ENCODE data around the gene XYLT2.

XYLT2 gene

DNA sequence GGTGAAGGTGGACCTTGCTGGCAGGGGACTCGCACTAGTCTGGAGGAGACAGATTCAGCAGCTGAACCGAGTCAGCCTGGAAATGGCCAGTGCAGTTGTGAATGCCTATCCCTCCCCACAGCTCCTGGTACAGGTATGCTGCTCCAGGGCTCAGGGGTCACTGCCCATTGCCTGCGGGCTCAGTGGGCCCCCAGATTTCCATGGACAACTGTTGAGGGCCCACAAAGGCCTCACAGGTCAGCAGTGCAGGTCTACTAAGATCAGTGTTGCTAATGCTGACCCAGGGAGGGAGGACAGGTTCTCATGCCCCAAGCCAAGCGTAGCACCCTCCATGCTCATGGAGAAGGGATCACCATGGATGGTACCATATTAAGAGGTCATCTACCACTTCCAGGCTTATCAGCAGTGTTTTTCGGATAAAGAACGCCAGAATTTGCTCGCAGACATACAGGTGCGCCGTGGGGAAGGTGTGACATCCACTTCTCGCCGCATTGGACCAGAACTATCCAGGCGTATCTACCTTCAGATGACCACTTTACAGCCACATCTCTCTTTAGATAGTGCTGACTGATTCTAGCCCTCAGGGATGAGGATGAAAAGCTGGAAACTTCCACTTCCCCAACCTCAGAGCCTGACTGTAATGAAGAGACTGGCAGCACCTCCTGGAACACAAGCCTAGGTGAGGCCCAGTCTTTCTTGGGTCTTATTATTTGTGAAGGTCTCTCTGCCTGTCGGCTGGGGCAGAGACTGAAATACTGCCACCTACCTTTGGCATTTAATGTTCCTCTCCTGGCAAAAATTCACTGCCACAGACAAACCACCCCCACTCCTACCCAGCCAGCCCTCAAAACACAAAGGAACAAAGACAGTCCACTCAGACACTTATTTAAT, 34.7 kb downstream of the XYLT2 start:
- peaks cover 93% of the 10 kb centered on the region for H3K36me3 ChIP-seq (ENCODE audit: insufficient read depth, low read length)

DNA sequence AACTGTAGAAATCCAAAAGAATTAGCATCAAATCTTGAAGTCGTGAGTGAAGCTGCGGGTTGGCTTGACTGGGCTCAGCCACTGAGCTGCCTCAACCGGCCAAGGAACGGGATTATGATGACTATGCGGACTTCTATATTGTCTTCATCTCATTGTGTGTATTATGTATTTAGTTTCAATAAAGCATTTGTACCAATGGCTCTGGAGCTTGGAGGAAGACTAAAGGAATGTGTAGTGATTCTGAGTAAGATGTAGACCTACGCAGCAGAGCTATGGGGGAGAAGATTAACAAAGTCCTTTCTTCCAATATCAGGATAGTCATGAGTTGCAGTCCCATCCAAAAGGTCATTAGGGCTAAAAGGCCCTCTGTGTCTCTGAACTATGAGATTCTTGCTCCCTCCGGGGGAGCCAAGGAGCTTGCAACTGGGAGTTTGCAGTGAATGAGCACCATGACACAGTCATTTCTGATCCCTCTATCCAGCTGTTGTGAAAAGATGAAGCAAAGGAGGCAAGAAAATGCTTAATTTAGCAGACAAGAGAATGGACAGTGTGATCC, 35.4 kb downstream of the XYLT2 start:
- H3K36me3 ChIP-seq (ENCODE audit: insufficient read depth, low read length), result peaks cover 93% of the 10 kb centered on the region
- no peak for TF ChIP-seq EZH2 (IDR thresholded peaks at IDR 0.05; ENCODE audit: borderline replicate concordance, low read depth, low read length, severe bottlenecking)
- TF ChIP-seq, protein P1, sequence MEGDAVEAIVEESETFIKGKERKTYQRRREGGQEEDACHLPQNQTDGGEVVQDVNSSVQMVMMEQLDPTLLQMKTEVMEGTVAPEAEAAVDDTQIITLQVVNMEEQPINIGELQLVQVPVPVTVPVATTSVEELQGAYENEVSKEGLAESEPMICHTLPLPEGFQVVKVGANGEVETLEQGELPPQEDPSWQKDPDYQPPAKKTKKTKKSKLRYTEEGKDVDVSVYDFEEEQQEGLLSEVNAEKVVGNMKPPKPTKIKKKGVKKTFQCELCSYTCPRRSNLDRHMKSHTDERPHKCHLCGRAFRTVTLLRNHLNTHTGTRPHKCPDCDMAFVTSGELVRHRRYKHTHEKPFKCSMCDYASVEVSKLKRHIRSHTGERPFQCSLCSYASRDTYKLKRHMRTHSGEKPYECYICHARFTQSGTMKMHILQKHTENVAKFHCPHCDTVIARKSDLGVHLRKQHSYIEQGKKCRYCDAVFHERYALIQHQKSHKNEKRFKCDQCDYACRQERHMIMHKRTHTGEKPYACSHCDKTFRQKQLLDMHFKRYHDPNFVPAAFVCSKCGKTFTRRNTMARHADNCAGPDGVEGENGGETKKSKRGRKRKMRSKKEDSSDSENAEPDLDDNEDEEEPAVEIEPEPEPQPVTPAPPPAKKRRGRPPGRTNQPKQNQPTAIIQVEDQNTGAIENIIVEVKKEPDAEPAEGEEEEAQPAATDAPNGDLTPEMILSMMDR (IDR thresholded peaks at IDR 0.05; ENCODE audit: borderline replicate concordance, extremely low read depth, low read length, poor library complexity, severe bottlenecking), result no peak

More for the DNA sequence above, 34.7 kb downstream of the XYLT2 start:
- H3K9me3 ChIP-seq (ENCODE audit: insufficient read depth, low read length, severe bottlenecking), result no peaks in the 10 kb centered on the region
- H3K27me3 ChIP-seq (ENCODE audit: insufficient read depth, low read length, poor library complexity), result no peaks in the 10 kb centered on the region
- H3K4me3 ChIP-seq (ENCODE audit: low read depth in 1 of 2, low read length in 2 of 2), result no peak overlapping the region
- H3K4me2 ChIP-seq (ENCODE audit: insufficient read depth, low read length), result no peak overlapping the region
- no peak overlapping the region for H3K27ac ChIP-seq (ENCODE audit: low read length)
- peaks cover 7% of the 10 kb centered on the region; the same call in 1 of the 2 replicates for H4K20me1 ChIP-seq (ENCODE audit: insufficient read depth, low read length)
- TF ChIP-seq EZH2 (IDR thresholded peaks at IDR 0.05; ENCODE audit: borderline replicate concordance, low read depth, low read length, severe bottlenecking), result no peak
- TF ChIP-seq, protein P1 (IDR thresholded peaks at IDR 0.05; ENCODE audit: borderline replicate concordance, extremely low read depth, low read length, poor library complexity, severe bottlenecking), result no peak
- ATAC-seq (ENCODE audit: insufficient read depth, low read depth) (peak; percentile 27; the same call in 2 of the 3 replicates), DNase-seq (no peak)
- H3K79me2 ChIP-seq (ENCODE audit: insufficient read depth, low read length), result no peaks in the 10 kb centered on the region
- H3K4me1 ChIP-seq (ENCODE audit: insufficient read depth, low read length), result peaks cover 11% of the 10 kb centered on the region
- no peak overlapping the region for H3K9ac ChIP-seq (ENCODE audit: low read depth, low read length)
- no peak overlapping the region for H2AFZ ChIP-seq (ENCODE audit: low read depth, low read length)

DNA sequence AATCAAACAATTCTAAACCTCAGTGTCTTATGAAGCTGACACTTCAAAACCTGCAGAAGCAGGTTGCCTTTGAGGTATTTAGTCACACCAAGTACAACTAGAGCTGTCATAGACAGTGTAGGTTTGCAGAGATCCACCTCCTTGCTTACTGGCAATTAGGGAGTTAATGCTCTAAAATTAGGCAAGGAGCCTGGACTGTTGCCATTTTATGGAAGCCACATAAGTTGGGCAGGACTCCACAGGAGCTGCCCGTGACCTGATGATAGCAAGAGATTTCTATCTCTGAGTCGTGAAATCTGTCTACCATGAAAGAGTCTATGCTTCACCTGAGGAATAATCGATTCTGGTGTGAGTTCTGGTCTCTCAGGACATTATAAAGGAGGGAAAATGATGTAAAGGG, 36.0 kb downstream of the XYLT2 start:
- H3K9me3 ChIP-seq (ENCODE audit: insufficient read depth, low read length, severe bottlenecking), result no peaks in the 10 kb centered on the region
- TF ChIP-seq, protein P1 (IDR thresholded peaks at IDR 0.05; ENCODE audit: borderline replicate concordance, extremely low read depth, low read length, poor library complexity, severe bottlenecking), result no peak
- peaks cover 93% of the 10 kb centered on the region for H3K36me3 ChIP-seq (ENCODE audit: insufficient read depth, low read length)
- no peaks in the 10 kb centered on the region for H3K79me2 ChIP-seq (ENCODE audit: insufficient read depth, low read length)
- H3K4me1 ChIP-seq (ENCODE audit: insufficient read depth, low read length), result no peaks in the 10 kb centered on the region; the same call in 1 of the 2 replicates
- H3K27me3 ChIP-seq (ENCODE audit: insufficient read depth, low read length, poor library complexity), result no peaks in the 10 kb centered on the region
- no peak for DNase-seq
- H2AFZ ChIP-seq (ENCODE audit: low read depth, low read length), result no peak overlapping the region
- no peak overlapping the region for H3K4me3 ChIP-seq (ENCODE audit: low read depth in 1 of 2, low read length in 2 of 2)
- no peak overlapping the region for H3K4me2 ChIP-seq (ENCODE audit: insufficient read depth, low read length)
- peaks cover 10% of the 10 kb centered on the region; the same call in 1 of the 2 replicates for H4K20me1 ChIP-seq (ENCODE audit: insufficient read depth, low read length)
- no peak overlapping the region for H3K27ac ChIP-seq (ENCODE audit: low read length)
- H3K9ac ChIP-seq (ENCODE audit: low read depth, low read length), result no peak overlapping the region
- no peak for ATAC-seq (ENCODE audit: insufficient read depth, low read depth)

More for the DNA sequence above, 35.4 kb downstream of the XYLT2 start:
- Histone ChIP-seq H3K4me2 (ENCODE audit: insufficient read depth, low read length) (no peak overlapping the region), H3K27ac (ENCODE audit: low read length) (no peak overlapping the region), H3K9me3 (ENCODE audit: insufficient read depth, low read length, severe bottlenecking) (no peaks in the 10 kb centered on the region), H3K4me3 (ENCODE audit: low read depth in 1 of 2, low read length in 2 of 2) (no peak overlapping the region), H3K27me3 (ENCODE audit: insufficient read depth, low read length, poor library complexity) (no peaks in the 10 kb centered on the region), H4K20me1 (ENCODE audit: insufficient read depth, low read length) (peaks cover 7% of the 10 kb centered on the region; the same call in 1 of the 2 replicates), H2AFZ (ENCODE audit: low read depth, low read length) (no peak overlapping the region), H3K4me1 (ENCODE audit: insufficient read depth, low read length) (peaks cover 3% of the 10 kb centered on the region), H3K79me2 (ENCODE audit: insufficient read depth, low read length) (no peaks in the 10 kb centered on the region), H3K9ac (ENCODE audit: low read depth, low read length) (no peak overlapping the region)
- no peak for DNase-seq
- ATAC-seq (ENCODE audit: insufficient read depth, low read depth), result no peak

All from DND-41 (cell line).